Measurements from ENCODE around the gene PAK5. TPM values are rescaled to one million over a fixed set of nuclear protein-coding genes. Genes with fewer than 3 reads are reported as not detected.

Gene PAK5
- not detected in 2 replicates for total RNA-seq

GRCh38 chr20:9838378-9839295 lies at the start of gene PAK5:
Gene PAK5, minus strand, starts transcription at chr20:9839076. Its CDS starts 194,748 bp downstream, at chr20:9644328.

GRCh38 chr20:9514461-9515213 lies 324.2 kb downstream of the PAK5 start, which contains the start of gene LAMP5:
Gene LAMP5, plus strand, starts transcription at chr20:9514590. Its CDS starts 263 bp downstream, at chr20:9514853.

Other genes with a start within 250 kb of the PAK5 start
- gene ANKEF1, start 195.9 kb upstream of the PAK5 start, total RNA-seq: 0.83 and 1.4 TPM in 2 replicates

All from smooth muscle cell of bladder (primary cell).